Panc1 (cell line): ENCODE results near the gene CXorf49. TPM values are rescaled to one million over a fixed set of nuclear protein-coding genes. Genes with fewer than 3 reads are reported as not detected.
"Not testable (repeated sequence)": the region's sequence is repeated elsewhere in the genome, so short reads cannot be mapped to it uniquely, and the experiment has no call there.

ENCODE experiments used
- ATAC-seq: fragments of 200-7000 bp; cut with Tn5 transposase; 2 replicates; pipeline ENCODE4 v1.9.1; 2020; ENCODE audit warnings: mild to moderate bottlenecking, moderate library complexity
- BruUV-seq: library from RNA; stranded (reverse); fragments of 400-500 nt; replicated peaks from 2 replicates; lab custom pipeline; 2021; lab: Mats Ljungman, UMichigan
- CTCF ChIA-PET: fragments of 300-600 bp; sonication (Branson Sonifier 250); formaldehyde crosslinking; loops from one replicate; lab custom pipeline; 2022; ENCODE audit warnings: antibody characterized with exemption; lab: Charles Lee
- POLR2A ChIA-PET: fragments of 300-600 bp; sonication (Branson Sonifier 250); formaldehyde crosslinking; loops from one replicate; lab custom pipeline; 2022; ENCODE audit warnings: antibody characterized with exemption; lab: Charles Lee
- DNase-seq: peaks from one replicate; pipeline ENCODE4 v3.0.0-alpha.2; 2010; ENCODE audit warnings: low read depth, low spot score
- H3K27ac ChIP-seq: 2 replicates; pipeline ENCODE4 v1.5.1; 2011; ENCODE audit warnings: mild to moderate bottlenecking, low read length, inconsistent platforms
- H3K27me3 ChIP-seq: fragments of 200-500 bp; sonication (Bioruptor generic); 2 replicates; pipeline ENCODE4 v1.6.0; 2014; ENCODE audit warnings: low read length, inconsistent platforms; ENCODE audit not compliant: control insufficient read depth, insufficient read depth
- H3K36me3 ChIP-seq: fragments of 200-500 bp; sonication (Bioruptor generic); 2 replicates; pipeline ENCODE4 v1.5.1; 2014; ENCODE audit warnings: inconsistent platforms, mild to moderate bottlenecking, low read length, moderate library complexity; ENCODE audit not compliant: control insufficient read depth, insufficient read depth
- H3K4me1 ChIP-seq: 2 replicates; pipeline ENCODE4 v1.5.1; 2011; ENCODE audit warnings: inconsistent platforms, mild to moderate bottlenecking, low read length, moderate library complexity; ENCODE audit not compliant: control insufficient read depth, insufficient read depth
- H3K4me3 ChIP-seq, 2 experiments: 2 replicates each; pipeline ENCODE4 v1.5.1; 2011 to 2012; ENCODE audit warnings: low read depth in 2 of 2, low read length in 2 of 2, mild to moderate bottlenecking in 2 of 2, inconsistent platforms in 1 of 2, moderate library complexity in 1 of 2
- H3K9me3 ChIP-seq: fragments of 200-500 bp; sonication (Bioruptor generic); 2 replicates; pipeline ENCODE4 v1.5.1; 2014; ENCODE audit warnings: low read depth, mild to moderate bottlenecking, inconsistent platforms, low read length, moderate library complexity; ENCODE audit not compliant: control insufficient read depth, insufficient read depth
- POLR2AphosphoS5 ChIP-seq: IDR thresholded peaks from 2 replicates; pipeline ENCODE4 v1.6.1; 2012; ENCODE audit warnings: mild to moderate bottlenecking, low read depth, low read length, moderate library complexity
- REST ChIP-seq, 2 experiments: IDR thresholded peaks; 2 replicates each; pipeline ENCODE4 v1.6.1; 2011 to 2012; ENCODE audit warnings: low read depth in 2 of 2, control low read depth in 1 of 2, low read length in 1 of 2, mild to moderate bottlenecking in 1 of 2, moderate library complexity in 1 of 2; ENCODE audit not compliant: insufficient read depth in 1 of 2
- in situ Hi-C: cut with HindIII; loops from 2 replicates; pipeline ENCODE4 v1.10.0; 2016; ENCODE audit warnings: low sequenced_read_pairs, low pct_unique_long_range_greater_than_20kb
- intact Hi-C: fragments of 100-400 bp; cut with micrococcal nuclease; formaldehyde crosslinking; loops from one replicate; pipeline ENCODE4 v1.10.0; 2022; ENCODE audit not compliant: unreplicated experiment
- total RNA-seq: library from RNA; stranded (reverse); gene quantifications from one replicate; pipeline ENCODE4 v1.2.1, GENCODE V29; 2021; ENCODE audit not compliant: unreplicated experiment

The CXorf49 gene
- total RNA-seq, 1 experiment from 2014 or later: not detected

- H3K27me3 ChIP-seq, H3K36me3 ChIP-seq, CTCF ChIA-PET, DNase-seq, in situ Hi-C loops, intact Hi-C loops, H3K4me1 ChIP-seq, BruUV-seq, H3K4me3 ChIP-seq, POLR2A ChIA-PET, ATAC-seq, H3K27ac ChIP-seq, H3K9me3 ChIP-seq: not testable (repeated sequence)
These were observed 41.9 kb downstream of the CXorf49 start for GRCh38 chrX:71676068-71676795.

DNA sequence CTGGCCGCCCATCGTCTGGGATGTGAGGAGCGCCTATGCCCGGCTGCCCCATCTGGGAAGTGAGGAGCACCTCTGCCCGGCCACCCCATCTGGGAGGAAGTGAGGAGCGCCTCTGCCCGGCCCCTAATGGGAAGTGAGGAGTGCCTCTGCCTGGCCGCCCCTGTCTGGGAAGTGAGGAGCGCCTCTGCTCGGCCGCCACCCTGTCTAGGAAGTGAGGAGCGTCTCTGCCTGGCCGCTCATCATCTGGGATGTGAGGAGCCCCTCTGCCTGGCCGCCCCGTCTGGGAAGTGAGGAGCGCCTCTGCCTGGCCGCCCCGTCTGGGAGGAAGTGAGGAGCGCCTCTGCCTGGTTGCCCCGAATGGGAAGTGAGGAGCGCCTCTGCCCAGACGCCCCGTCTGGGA lies 42.4 kb downstream of the CXorf49 start:
- H3K27ac ChIP-seq, H3K4me3 ChIP-seq, intact Hi-C loops, ATAC-seq, BruUV-seq, in situ Hi-C loops, H3K36me3 ChIP-seq, POLR2A ChIA-PET, CTCF ChIA-PET, DNase-seq, H3K9me3 ChIP-seq, H3K27me3 ChIP-seq, H3K4me1 ChIP-seq: not testable (repeated sequence)

GRCh38 chrX:71671938-71672337 lies 46.1 kb downstream of the CXorf49 start:
- no peak for ATAC-seq

More at GRCh38 chrX:71671938-71672337, 46.1 kb downstream of the CXorf49 start:
- Histone ChIP-seq H3K4me3 (no peak overlapping the region), H3K4me1 (no peaks in the 10 kb centered on the region), H3K36me3 (no peaks in the 10 kb centered on the region), H3K9me3 (no peaks in the 10 kb centered on the region), H3K27ac (no peak overlapping the region), H3K27me3 (no peaks in the 10 kb centered on the region)
- DNase-seq: no peak
- in situ Hi-C loops: no loop called here
- TF ChIP-seq REST (IDR thresholded peaks at IDR 0.05; ENCODE audit: insufficient read depth in 1 of 2, low read depth in 2 of 2, low read length in 1 of 2) (no peak), POLR2AphosphoS5 (no peak)
- POLR2A ChIA-PET: no interaction called here
- no TSS peak for BruUV-seq
- intact Hi-C loops: no loop called here
- CTCF ChIA-PET: no interaction called here
